HepG2 (cell line): ENCODE measurements around the gene CLCN4. TPM values are rescaled to one million over a fixed set of nuclear protein-coding genes. Genes with fewer than 3 reads are reported as not detected.

Experiments used
- ATAC-seq: fragments of 200-7000 bp; cut with Tn5 transposase; 3 replicates; pipeline ENCODE4 v1.9.1; 2020; ENCODE audit warnings: mild to moderate bottlenecking, moderate library complexity
- BruUV-seq: library from RNA; stranded (reverse); fragments of 400-500 nt; replicated peaks from 2 replicates; lab custom pipeline; 2021; lab: Mats Ljungman, UMichigan
- CTCF ChIA-PET: fragments of 300-600 bp; formaldehyde crosslinking; extraction: SDS; loops from one replicate; lab custom pipeline; 2021; ENCODE audit warnings: low total read pairs, inconsistent platforms, low intra/inter-chr PET ratio; lab: Yijun Ruan, JAX
- POLR2A ChIA-PET: fragments of 350-600 bp; sonication (Branson Sonifier 250); formaldehyde crosslinking; loops from one replicate; lab custom pipeline; 2020; ENCODE audit warnings: antibody characterized with exemption, inconsistent platforms; lab: Yijun Ruan, JAX
- DNase-seq: peaks from one replicate; pipeline ENCODE4 v3.0.0-alpha.2; 2015; ENCODE audit warnings: low spot score
- FAIRE-seq: peaks from 3 replicates; lab custom pipeline; 2011; peaks lifted over from hg19 to GRCh38; lab: Jason Lieb, UNC
- H2AFZ ChIP-seq: one replicate; pipeline ENCODE4 v1.6.1; 2011; ENCODE audit warnings: low read length, inconsistent platforms
- H3K27ac ChIP-seq: fragments of 300-600 bp; 3 replicates; pipeline ENCODE4 v1.8.0; 2011; ENCODE audit warnings: mixed run types, mild to moderate bottlenecking, mixed read lengths, low read length, inconsistent platforms; ENCODE audit not compliant: insufficient read depth; ENCODE audit errors: extremely low read length
- H3K27me3 ChIP-seq, 2 experiments: fragments of 200-600 bp in 1 of 2; 2 replicates in 1 of 2; 3 replicates in 1 of 2; pipeline versions ENCODE4 v1.6.0 to v1.8.0; 2011; ENCODE audit warnings: low read length in 2 of 2, mild to moderate bottlenecking in 2 of 2, moderate library complexity in 2 of 2, inconsistent platforms in 1 of 2; ENCODE audit not compliant: insufficient read depth in 2 of 2, control insufficient read depth in 1 of 2
- H3K36me3 ChIP-seq, 2 experiments: fragments of 200-600 bp in 1 of 2; replicated peaks in 1 of 2; 2 replicates in 1 of 2; 3 replicates in 1 of 2; pipeline versions ENCODE4 v1.5.1 to v1.8.0; 2011; ENCODE audit warnings: low read length in 2 of 2, inconsistent platforms in 1 of 2; ENCODE audit not compliant: insufficient read depth in 2 of 2, control insufficient read depth in 1 of 2
- H3K4me1 ChIP-seq: 2 replicates; pipeline ENCODE4 v1.5.1; 2012; ENCODE audit warnings: low read length, inconsistent platforms; ENCODE audit not compliant: insufficient read depth
- H3K4me2 ChIP-seq: 2 replicates; pipeline ENCODE4 v1.6.0; 2011; ENCODE audit warnings: low read depth, low read length, inconsistent platforms
- H3K4me3 ChIP-seq, 3 experiments: fragments of 200-600 bp in 1 of 3; sonication (generic), shearing (Covaris generic) in 1 of 3; replicated peaks in 1 of 3; 2 replicates each; pipeline ENCODE4 v1.5.1; 2011 to 2016; ENCODE audit warnings: low read length in 3 of 3, inconsistent platforms in 2 of 3, low read depth in 2 of 3, mild to moderate bottlenecking in 2 of 3, control low read depth in 1 of 3, mixed read lengths in 1 of 3; ENCODE audit not compliant: insufficient read depth in 1 of 3
- H3K79me2 ChIP-seq: one replicate; pipeline ENCODE4 v1.6.1; 2011; ENCODE audit warnings: low read length, inconsistent platforms; ENCODE audit not compliant: insufficient read depth
- H3K9ac ChIP-seq: 2 replicates; pipeline ENCODE4 v1.6.0; 2011; ENCODE audit warnings: mild to moderate bottlenecking, low read depth, low read length, inconsistent platforms; ENCODE audit not compliant: insufficient read depth
- H3K9me3 ChIP-seq: 2 replicates; pipeline ENCODE4 v1.5.1; 2012; ENCODE audit warnings: mild to moderate bottlenecking, low read length
- H4K20me1 ChIP-seq: 2 replicates; pipeline ENCODE4 v1.6.0; 2011; ENCODE audit warnings: inconsistent platforms, mild to moderate bottlenecking, low read length, moderate library complexity; ENCODE audit not compliant: insufficient read depth
- ASH2L ChIP-seq: fragments of 300-600, 200-600 bp; sonication (generic); IDR thresholded peaks from 2 replicates; pipeline ENCODE4 v1.7.0; 2017; ENCODE audit warnings: low read depth, mild to moderate bottlenecking, moderate library complexity, mixed read lengths, low read length; ENCODE audit not compliant: insufficient read length
- GATA4 ChIP-seq: sonication (generic); IDR thresholded peaks from 2 replicates; pipeline ENCODE4 v1.6.1; 2016; ENCODE audit warnings: antibody characterized with exemption, low read depth, borderline replicate concordance
- SALL1 ChIP-seq: sonication (generic); formaldehyde crosslinking; IDR thresholded peaks from 2 replicates; pipeline ENCODE4 v1.8.0; 2022; ENCODE audit warnings: mild to moderate bottlenecking, missing genetic modification reagents
- ZNF20 ChIP-seq: sonication (generic); formaldehyde crosslinking; IDR thresholded peaks from 2 replicates; pipeline ENCODE4 v1.4.0; 2020; ENCODE audit warnings: mild to moderate bottlenecking, moderate library complexity, missing genetic modification reagents
- ZSCAN12 ChIP-seq: sonication (generic); formaldehyde crosslinking; IDR thresholded peaks from 2 replicates; pipeline ENCODE4 v1.9.0; 2021; ENCODE audit warnings: mild to moderate bottlenecking, missing genetic modification reagents
- WGBS: methylation state at CpG from one replicate; pipeline ENCODE4 v1.1.6; 2017; ENCODE audit warnings: low lambda C conversion rate; 5-methylcytosine and 5-hydroxymethylcytosine counted together
- in situ Hi-C: cut with HindIII; loops from 2 replicates; pipeline ENCODE4 v1.10.0; 2017; ENCODE audit warnings: low pct_unique_long_range_greater_than_20kb; ENCODE audit not compliant: extremely low pct_ligation_motif_present
- intact Hi-C: fragments of 100-400 bp; cut with micrococcal nuclease; formaldehyde crosslinking; loops from one replicate; pipeline ENCODE4 v1.10.0; 2022; ENCODE audit not compliant: unreplicated experiment
- polyA plus RNA-seq, 8 experiments: library from polyadenylated mRNA; depleted of rRNA in 3 of 8; stranded (reverse) in 7 of 8; unstranded in 1 of 8; fragments of >200 nt; fragmentation: Illumina TruSeq in 4 of 8; extraction: Trizol in 4 of 8; gene quantifications; 2 replicates each; pipeline versions ENCODE4 v1.2.1 to v1.2.3, GENCODE V29; 2011 to 2016; ENCODE audit warnings: low read depth in 4 of 8, missing spikeins in 1 of 8, mixed read lengths in 1 of 8; ENCODE audit not compliant: insufficient read depth in 1 of 8
- total RNA-seq, 5 experiments: library from RNA; depleted of rRNA; stranded (reverse); fragments of >200 nt; fragmentation: Illumina TruSeq; extraction: Trizol; gene quantifications; 2 replicates each; pipeline ENCODE4 v1.2.3, GENCODE V29; 2016; ENCODE audit warnings: low read depth in 1 of 5
- TF ChIP-seq, protein P1 (sequence below), 2 experiments: sonication (generic) in 1 of 2; formaldehyde crosslinking in 1 of 2; IDR thresholded peaks; 2 replicates each; pipeline versions ENCODE4 v1.4.0 to v1.6.1; 2018 to 2020; ENCODE audit warnings: missing genetic modification reagents in 2 of 2, borderline replicate concordance in 1 of 2, low read depth in 1 of 2, mild to moderate bottlenecking in 1 of 2, missing biosample characterization in 1 of 2

CLCN4 gene
- total and polyA plus RNA-seq, 2 of the 13 experiments (the other 11 are each of a cell fraction or from before 2014, with no cell fraction given), result 1.8 to 2.5 TPM

- TF ChIP-seq, protein P1, sequence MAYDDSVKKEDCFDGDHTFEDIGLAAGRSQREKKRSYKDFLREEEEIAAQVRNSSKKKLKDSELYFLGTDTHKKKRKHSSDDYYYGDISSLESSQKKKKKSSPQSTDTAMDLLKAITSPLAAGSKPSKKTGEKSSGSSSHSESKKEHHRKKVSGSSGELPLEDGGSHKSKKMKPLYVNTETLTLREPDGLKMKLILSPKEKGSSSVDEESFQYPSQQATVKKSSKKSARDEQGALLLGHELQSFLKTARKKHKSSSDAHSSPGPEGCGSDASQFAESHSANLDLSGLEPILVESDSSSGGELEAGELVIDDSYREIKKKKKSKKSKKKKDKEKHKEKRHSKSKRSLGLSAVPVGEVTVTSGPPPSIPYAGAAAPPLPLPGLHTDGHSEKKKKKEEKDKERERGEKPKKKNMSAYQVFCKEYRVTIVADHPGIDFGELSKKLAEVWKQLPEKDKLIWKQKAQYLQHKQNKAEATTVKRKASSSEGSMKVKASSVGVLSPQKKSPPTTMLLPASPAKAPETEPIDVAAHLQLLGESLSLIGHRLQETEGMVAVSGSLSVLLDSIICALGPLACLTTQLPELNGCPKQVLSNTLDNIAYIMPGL (CRISPR knock-in tag; IDR thresholded peaks at IDR 0.05; ENCODE audit: borderline replicate concordance in 1 of 2, low read depth in 1 of 2), result no peak
Observed at GRCh38 chrX:10254739-10255138, 98.0 kb downstream of the CLCN4 start (continued).

GRCh38 chrX:10259716-10260115 lies 102.9 kb downstream of the CLCN4 start:
- no peak overlapping the region for H3K27ac ChIP-seq
- CTCF ChIA-PET, result no interaction called here
- no peak for ATAC-seq
- no TSS peak for BruUV-seq
- H4K20me1 ChIP-seq, result no peaks in the 10 kb centered on the region
- POLR2A ChIA-PET, result no interaction called here
- no peaks in the 10 kb centered on the region for H3K4me1 ChIP-seq
- H3K4me2 ChIP-seq, result no peak overlapping the region
- no peak overlapping the region for H3K9ac ChIP-seq
- no peaks in the 10 kb centered on the region for H3K9me3 ChIP-seq
- DNase-seq, result no peak
- no peak for TF ChIP-seq SALL1
- TF ChIP-seq GATA4, result no peak
- no peak for TF ChIP-seq ZSCAN12 (CRISPR knock-in tag)
- TF ChIP-seq ZNF20 (CRISPR knock-in tag), result no peak
- TF ChIP-seq ASH2L, result no peak
- WGBS, result 0% methylated on average over 1 of the region's 1 CpG
- H3K79me2 ChIP-seq, result no peaks in the 10 kb centered on the region
- no peak overlapping the region for H3K4me3 ChIP-seq
- H3K27me3 ChIP-seq, result no peaks in the 10 kb centered on the region
- H2AFZ ChIP-seq, result no peak overlapping the region
- no peak for FAIRE-seq
- no peaks in the 10 kb centered on the region for H3K36me3 ChIP-seq
- in situ Hi-C loops (no loop called here), intact Hi-C loops (no loop called here)
